ENCODE measurements around the gene SOAT2. TPM values are rescaled to one million over a fixed set of nuclear protein-coding genes. Genes with fewer than 3 reads are reported as not detected.

The SOAT2 gene
- total and polyA plus RNA-seq, 2 donors (not counting 3 experiments of a cell fraction or from before 2014, with no cell fraction given) = not detected

GRCh38 chr12:53172352-53172751, 69.1 kb downstream of the SOAT2 start:
- Histone ChIP-seq H3K4me2 (ENCODE audit: insufficient read depth, low read length) (no peak overlapping the region), H3K36me3 (ENCODE audit: control insufficient read depth in 2 of 2, extremely low read depth in 1 of 2, insufficient read depth in 2 of 2, low read length in 2 of 2) (peaks cover 0 to 7% of the 10 kb centered on the region in 2 experiments), H3K4me3 (replicated peaks in 1 of 3; ENCODE audit: insufficient read depth in 1 of 3, low read depth in 1 of 3, low read length in 3 of 3) (no peak overlapping the region), H3K79me2 (ENCODE audit: control insufficient read depth, insufficient read depth, low read length) (no peaks in the 10 kb centered on the region), H2AFZ (ENCODE audit: low read depth, low read length) (no peak overlapping the region), H3K9ac (replicated peaks; ENCODE audit: extremely low read depth, insufficient read depth, low read length) (no peak overlapping the region), H3K27me3 (ENCODE audit: control insufficient read depth in 2 of 2, insufficient read depth in 2 of 2, low read length in 2 of 2) (no peaks in the 10 kb centered on the region), H4K20me1 (replicated peaks; ENCODE audit: control insufficient read depth, extremely low read depth, insufficient read depth, low read length) (no peaks in the 10 kb centered on the region), H3K9me3 (replicated peaks; ENCODE audit: control insufficient read depth, insufficient read depth, low read length) (no peaks in the 10 kb centered on the region), H3K27ac (ENCODE audit: insufficient read depth, low read depth, low read length) (no peak overlapping the region), H3K9me1 (replicated peaks; ENCODE audit: control insufficient read depth, extremely low read depth, insufficient read depth, low read length) (no peaks in the 10 kb centered on the region), H3K4me1 (ENCODE audit: control insufficient read depth, extremely low read depth, insufficient read depth, low read length) (no peaks in the 10 kb centered on the region)
- CTCF ChIA-PET = interaction anchor here (1.0 to 2.9 kb wide), 4 partner anchors 12 to 106 kb away, joined by 3 to 20 read pairs (median 4); no protein-coding TSS in a partner anchor
- no TSS peak for BruUV-seq (replicated peaks)
- TF ChIP-seq GATA2 (IDR thresholded peaks at IDR 0.05; ENCODE audit: insufficient read depth, insufficient read length, low read depth, low read length) (no peak), FOS (IDR thresholded peaks at IDR 0.05; ENCODE audit: borderline replicate concordance, insufficient read depth, low read length) (no peak), EZH2 (IDR thresholded peaks at IDR 0.05; ENCODE audit: borderline replicate concordance, low read depth, low read length, severe bottlenecking) (no peak), MAX (IDR thresholded peaks at IDR 0.05; ENCODE audit: insufficient read depth, insufficient read length) (no peak), JUN (IDR thresholded peaks at IDR 0.05; ENCODE audit: borderline replicate concordance, insufficient read depth, insufficient read length, low read depth) (no peak), POLR2A (IDR thresholded peaks at IDR 0.05; ENCODE audit: low read depth, low read length) (no peak), CTCF (IDR thresholded peaks at IDR 0.05; ENCODE audit: extremely low read depth in 1 of 2, insufficient read depth in 1 of 2, low read depth in 1 of 2, low read length in 2 of 2) (no peak), MYC (IDR thresholded peaks at IDR 0.05; ENCODE audit: low read depth, low read length) (no peak), POLR2AphosphoS5 (IDR thresholded peaks at IDR 0.05; ENCODE audit: insufficient read depth, low read depth, low read length) (no peak)
- DNase-seq (ENCODE audit: low read depth, low spot score) (no peak), FAIRE-seq (no peak)
- dilution Hi-C loops (cut with MboI; ENCODE audit: extremely low pct_ligation_motif_present, low sequenced_read_pairs) (no loop called here), intact Hi-C loops (cut with micrococcal nuclease) (no loop called here)
- POLR2A ChIA-PET = no interaction called here

All from endothelial cell of umbilical vein (primary cell).